Peyer's patch (tissue), 4 donors: Measurements from ENCODE around the gene SGO2. TPM values are rescaled to one million over a fixed set of nuclear protein-coding genes. Genes with fewer than 3 reads are reported as not detected.

Experiments used
- DNase-seq, 3 donors: peaks; one replicate each; pipeline ENCODE4 v3.0.0-alpha.2; 2017 to 2019
- H3K27ac ChIP-seq, 4 donors: fragments of 200-600 bp; sonication (generic); one replicate each; pipeline ENCODE4 v1.5.1; 2016 to 2019
- H3K27me3 ChIP-seq, 2 donors: fragments of 200-600 bp; sonication (generic); one replicate each; pipeline ENCODE4 v1.5.1; 2019
- H3K36me3 ChIP-seq, 3 donors: fragments of 200-600 bp; sonication (generic); one replicate each; pipeline ENCODE4 v1.5.1; 2016 to 2019
- H3K4me1 ChIP-seq, 4 donors: fragments of 200-600 bp; sonication (generic); one replicate each; pipeline ENCODE4 v1.5.1; 2016 to 2019
- H3K4me3 ChIP-seq, 4 donors: fragments of 200-600 bp; sonication (generic); 1 replicate in 3 of 4; 2 replicates in 1 of 4; pipeline ENCODE4 v1.5.1; 2016 to 2019; ENCODE audit warnings: mild to moderate bottlenecking in 1 of 4
- H3K9me3 ChIP-seq, 4 donors: fragments of 200-600 bp; sonication (generic); one replicate each; pipeline ENCODE4 v1.5.1; 2016 to 2019; ENCODE audit warnings: mild to moderate bottlenecking in 1 of 4
- CTCF ChIP-seq, 6 experiments: fragments of 450-650 bp in 4 of 6; fragments of 200-600 bp in 2 of 6; sonication (generic) in 1 of 6; IDR thresholded peaks; one replicate each; pipeline ENCODE4 v1.5.1; 2017 to 2019; ENCODE audit warnings: antibody characterized with exemption in 6 of 6, mild to moderate bottlenecking in 3 of 6, moderate library complexity in 1 of 6
- POLR2A ChIP-seq, 2 donors: fragments of 450-650 bp; IDR thresholded peaks; one replicate each; pipeline ENCODE4 v1.5.1; 2017; ENCODE audit warnings: antibody characterized with exemption in 2 of 2, mild to moderate bottlenecking in 2 of 2, moderate library complexity in 2 of 2
- total RNA-seq, 4 donors: library from RNA; depleted of rRNA; stranded (reverse); fragments of >200 nt; gene quantifications; one replicate each; pipeline ENCODE4 v1.1.0, GENCODE V29; 2016

The SGO2 gene
- total RNA-seq, 4 donors from 2014 or later = 2.5 to 10.0 (median 6.7) TPM

DNA sequence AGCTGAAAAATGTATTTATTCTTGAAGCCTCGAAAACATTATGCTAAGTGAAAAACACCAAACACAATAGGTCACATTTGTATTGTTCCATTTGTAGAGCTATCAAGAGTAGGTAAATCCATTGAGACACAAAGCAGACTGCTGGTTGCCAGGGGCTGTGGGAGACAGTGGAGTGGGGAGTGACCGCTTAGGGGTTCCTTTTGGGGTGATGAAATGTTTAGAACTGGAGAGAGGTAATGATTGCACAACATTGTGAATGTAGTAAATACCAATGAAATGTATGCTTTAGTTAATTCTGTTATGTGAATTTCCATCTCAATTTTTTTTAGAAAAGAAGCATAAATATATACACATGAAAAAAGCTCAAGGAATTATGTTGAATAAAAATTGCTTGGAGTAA, 32.0 kb upstream of the SGO2 start:
- H3K27ac ChIP-seq = no peak overlapping the region
- DNase-seq = no peak

DNA sequence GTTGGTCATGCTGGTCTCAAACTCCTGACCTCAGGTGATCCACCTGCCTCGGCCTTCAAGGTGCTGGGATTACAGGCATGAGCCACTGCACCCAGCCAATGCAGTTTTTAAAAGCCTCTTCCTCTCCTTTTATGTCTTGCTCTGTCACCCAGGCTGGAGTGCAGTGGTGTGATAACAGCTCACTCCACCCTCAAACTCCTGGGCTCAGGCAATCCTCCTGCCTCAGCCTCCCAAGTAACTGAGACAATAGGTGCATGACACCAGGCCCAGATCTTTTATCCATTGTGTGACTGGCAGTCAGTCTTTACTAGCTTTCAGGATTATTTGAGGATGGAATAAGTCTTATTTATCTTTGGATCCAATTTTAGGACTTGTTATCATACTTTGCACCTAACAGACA, 29.3 kb upstream of the SGO2 start:
- H3K9me3 ChIP-seq = no peaks in the 10 kb centered on the region
- H3K4me1 ChIP-seq = no peaks in the 10 kb centered on the region
- peaks cover 0 to 57% (median 0%) of the 10 kb centered on the region in 3 donors for H3K36me3 ChIP-seq
- H3K27me3 ChIP-seq = no peaks in the 10 kb centered on the region
- no peak overlapping the region for H3K4me3 ChIP-seq
- TF ChIP-seq POLR2A (IDR thresholded peaks at IDR 0.05) (no peak), CTCF (IDR thresholded peaks at IDR 0.05) (no peak)
- H3K27ac ChIP-seq = no peak overlapping the region
- DNase-seq = no peak

More for the DNA sequence above, 32.0 kb upstream of the SGO2 start:
- Histone ChIP-seq H3K36me3 (peaks cover 0 to 82% (median 2%) of the 10 kb centered on the region in 3 donors), H3K9me3 (no peaks in the 10 kb centered on the region), H3K4me1 (no peaks in the 10 kb centered on the region), H3K27me3 (no peaks in the 10 kb centered on the region), H3K4me3 (no peak overlapping the region)
- TF ChIP-seq POLR2A (IDR thresholded peaks at IDR 0.05) = no peak
- no peak for TF ChIP-seq CTCF (IDR thresholded peaks at IDR 0.05)

DNA sequence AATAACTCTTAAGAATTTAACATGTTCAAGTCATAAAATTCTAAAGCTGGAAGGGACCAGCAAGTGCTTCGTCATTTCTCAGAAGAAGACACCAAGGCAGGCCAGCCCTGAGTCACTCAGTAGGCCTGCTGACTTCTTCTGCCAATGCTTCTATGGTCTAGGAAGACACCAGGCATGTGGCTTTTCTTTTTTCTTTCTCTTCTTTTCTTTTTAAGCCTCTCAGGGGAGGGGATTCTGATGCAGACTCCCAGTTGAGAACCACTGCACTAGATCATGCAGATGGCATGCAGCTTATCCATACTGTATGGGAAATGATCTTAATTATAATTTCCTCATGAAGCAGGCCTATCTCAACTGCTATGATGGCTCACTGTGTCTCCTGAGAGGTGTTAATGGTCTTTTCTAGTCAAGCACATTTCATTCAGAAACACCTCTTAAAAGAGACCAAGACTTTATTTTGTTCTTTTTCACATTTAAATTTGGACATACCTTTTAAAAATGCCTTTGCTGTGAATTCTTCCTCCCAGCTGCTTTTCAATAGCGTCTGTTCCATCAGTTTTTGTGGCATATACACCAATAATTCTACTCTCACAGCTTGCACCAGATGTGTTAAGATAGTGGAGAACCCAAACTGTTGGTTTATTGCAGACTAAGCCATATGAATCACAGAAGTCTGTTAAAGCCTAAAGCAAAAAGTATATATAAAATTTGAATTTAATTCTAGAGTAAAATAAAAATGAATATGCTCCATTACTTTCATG, 27.4 kb upstream of the SGO2 start:
- H3K27ac ChIP-seq = no peak overlapping the region
- no peaks in the 10 kb centered on the region for H3K27me3 ChIP-seq
- H3K9me3 ChIP-seq = no peaks in the 10 kb centered on the region
- H3K4me3 ChIP-seq = no peak overlapping the region
- no peak for TF ChIP-seq CTCF (IDR thresholded peaks at IDR 0.05)
- no peak for TF ChIP-seq POLR2A (IDR thresholded peaks at IDR 0.05)
- no peak for DNase-seq
- no peaks in the 10 kb centered on the region for H3K4me1 ChIP-seq
- H3K36me3 ChIP-seq = peaks cover 0 to 40% (median 0%) of the 10 kb centered on the region in 3 donors

- Histone ChIP-seq H3K4me1 (no peaks in the 10 kb centered on the region), H3K27me3 (no peaks in the 10 kb centered on the region), H3K4me3 (no peak overlapping the region), H3K36me3 (peaks cover 0 to 18% (median 0%) of the 10 kb centered on the region in 3 donors), H3K27ac (no peak overlapping the region), H3K9me3 (no peaks in the 10 kb centered on the region)
- TF ChIP-seq POLR2A (IDR thresholded peaks at IDR 0.05) (no peak), CTCF (IDR thresholded peaks at IDR 0.05) (no peak)
- no peak for DNase-seq
These were observed 23.8 kb upstream of the SGO2 start for GRCh38 chr2:200502196-200502595.

- no peaks in the 10 kb centered on the region for H3K27me3 ChIP-seq
- peaks cover 0 to 4% (median 0%) of the 10 kb centered on the region in 3 donors for H3K36me3 ChIP-seq
- no peak for DNase-seq
- H3K9me3 ChIP-seq = no peaks in the 10 kb centered on the region
- H3K4me3 ChIP-seq = no peak overlapping the region
- H3K4me1 ChIP-seq = peaks cover 0 to 10% (median 0%) of the 10 kb centered on the region in 4 donors
- TF ChIP-seq CTCF (IDR thresholded peaks at IDR 0.05) (no peak), POLR2A (IDR thresholded peaks at IDR 0.05) (no peak)
- H3K27ac ChIP-seq = no peak overlapping the region
These were observed 19.3 kb upstream of the SGO2 start for GRCh38 chr2:200506679-200507078.
